HepG2 (cell line): Measurements from ENCODE around the gene DYNC2I2. TPM values are rescaled to one million over a fixed set of nuclear protein-coding genes. Genes with fewer than 3 reads are reported as not detected.

Experiments
- KLF16 ChIP-seq, 2 experiments: sonication (generic) in 1 of 2; formaldehyde crosslinking in 1 of 2; IDR thresholded peaks; 2 replicates each; pipeline versions ENCODE4 v1.6.1 to v1.8.0; 2016 to 2023; ENCODE audit warnings: missing genetic modification reagents in 2 of 2, missing compliant biosample characterization in 1 of 2
- MLLT10 ChIP-seq: sonication (generic); formaldehyde crosslinking; IDR thresholded peaks from 2 replicates; pipeline ENCODE4 v1.4.0; 2020; ENCODE audit warnings: missing genetic modification reagents
- MTA3 ChIP-seq: sonication (generic); formaldehyde crosslinking; IDR thresholded peaks from 2 replicates; pipeline ENCODE4 v1.4.0; 2020; ENCODE audit warnings: missing genetic modification reagents
- NRL ChIP-seq: sonication (generic); formaldehyde crosslinking; IDR thresholded peaks from 2 replicates; pipeline ENCODE4 v1.5.0; 2020; ENCODE audit warnings: missing genetic modification reagents, mild to moderate bottlenecking, moderate library complexity, borderline replicate concordance
- RNF2 ChIP-seq: fragments of 450-650 bp; conservative IDR thresholded peaks from 2 replicates; pipeline ENCODE4 v1.6.1; 2016; ENCODE audit warnings: low read depth
- RXRB ChIP-seq: IDR thresholded peaks from 2 replicates; pipeline ENCODE4 v1.6.1; 2016; ENCODE audit warnings: borderline replicate concordance, missing genetic modification reagents, missing compliant biosample characterization
- SRF ChIP-seq: IDR thresholded peaks from 2 replicates; pipeline ENCODE4 v1.6.1; 2011; ENCODE audit warnings: mild to moderate bottlenecking, low read depth, low read length, moderate library complexity
- ZBTB3 ChIP-seq: sonication (generic); formaldehyde crosslinking; IDR thresholded peaks from 2 replicates; pipeline ENCODE4 v1.4.0; 2020; ENCODE audit warnings: low read depth, mild to moderate bottlenecking, moderate library complexity, missing genetic modification reagents, borderline replicate concordance
- ZIK1 ChIP-seq: sonication (generic); formaldehyde crosslinking; IDR thresholded peaks from 2 replicates; pipeline ENCODE4 v1.5.0; 2020; ENCODE audit warnings: mild to moderate bottlenecking, low read depth, missing genetic modification reagents, borderline replicate concordance
- ZNF225 ChIP-seq: sonication (generic); formaldehyde crosslinking; IDR thresholded peaks from 2 replicates; pipeline ENCODE4 v1.4.0; 2020; ENCODE audit warnings: mild to moderate bottlenecking, missing genetic modification reagents
- ZNF263 ChIP-seq: sonication (generic); formaldehyde crosslinking; IDR thresholded peaks from 2 replicates; pipeline ENCODE4 v1.4.0; 2020; ENCODE audit warnings: missing genetic modification reagents
- ZNF451 ChIP-seq: sonication (generic); formaldehyde crosslinking; IDR thresholded peaks from 2 replicates; pipeline ENCODE4 v1.5.0; 2020; ENCODE audit warnings: mild to moderate bottlenecking, missing genetic modification reagents
- ZNF607 ChIP-seq: sonication (generic); formaldehyde crosslinking; IDR thresholded peaks from 2 replicates; pipeline ENCODE4 v1.5.1; 2020; ENCODE audit warnings: missing genetic modification reagents, mild to moderate bottlenecking, borderline replicate concordance
- ZNF761 ChIP-seq: sonication (generic); formaldehyde crosslinking; conservative IDR thresholded peaks from 2 replicates; pipeline ENCODE4 v1.4.0; 2020; ENCODE audit warnings: mild to moderate bottlenecking, missing genetic modification reagents
- ZSCAN31 ChIP-seq: sonication (generic); formaldehyde crosslinking; IDR thresholded peaks from 2 replicates; pipeline ENCODE4 v1.5.0; 2020; ENCODE audit warnings: low read depth, mild to moderate bottlenecking, missing genetic modification reagents
- polyA plus RNA-seq, 8 experiments: library from polyadenylated mRNA; depleted of rRNA in 3 of 8; stranded (reverse) in 7 of 8; unstranded in 1 of 8; fragments of >200 nt; fragmentation: Illumina TruSeq in 4 of 8; extraction: Trizol in 4 of 8; gene quantifications; 2 replicates each; pipeline versions ENCODE4 v1.2.1 to v1.2.3, GENCODE V29; 2011 to 2016; ENCODE audit warnings: low read depth in 4 of 8, missing spikeins in 1 of 8, mixed read lengths in 1 of 8; ENCODE audit not compliant: insufficient read depth in 1 of 8
- total RNA-seq, 5 experiments: library from RNA; depleted of rRNA; stranded (reverse); fragments of >200 nt; fragmentation: Illumina TruSeq; extraction: Trizol; gene quantifications; 2 replicates each; pipeline ENCODE4 v1.2.3, GENCODE V29; 2016; ENCODE audit warnings: low read depth in 1 of 5
- TF ChIP-seq, protein P1 (sequence below): sonication (generic); formaldehyde crosslinking; IDR thresholded peaks from 2 replicates; pipeline ENCODE4 v1.8.1; 2023; ENCODE audit warnings: mild to moderate bottlenecking, moderate library complexity, missing genetic modification reagents
- TF ChIP-seq, protein P2 (sequence below): IDR thresholded peaks from 2 replicates; pipeline ENCODE4 v1.6.1; 2018; ENCODE audit warnings: missing genetic modification reagents, mild to moderate bottlenecking, missing compliant biosample characterization
- TF ChIP-seq, protein P3 (sequence below): sonication (generic); formaldehyde crosslinking; IDR thresholded peaks from 2 replicates; pipeline ENCODE4 v1.4.0; 2020; ENCODE audit warnings: missing genetic modification reagents
- TF ChIP-seq, protein P4 (sequence below): sonication (generic); formaldehyde crosslinking; IDR thresholded peaks from 2 replicates; pipeline ENCODE4 v1.4.0; 2020; ENCODE audit warnings: missing genetic modification reagents, low read depth, mild to moderate bottlenecking, borderline replicate concordance
- TF ChIP-seq, protein P5 (sequence below): sonication (generic); formaldehyde crosslinking; IDR thresholded peaks from 2 replicates; pipeline ENCODE4 v1.4.0; 2020; ENCODE audit warnings: mild to moderate bottlenecking, missing genetic modification reagents
- TF ChIP-seq, protein P6 (sequence below): sonication (generic); formaldehyde crosslinking; IDR thresholded peaks from 2 replicates; pipeline ENCODE4 v1.9.0; 2021; ENCODE audit warnings: missing genetic modification reagents, borderline replicate concordance

DYNC2I2 gene
- total and polyA plus RNA-seq, 2 of the 13 experiments (the other 11 are each of a cell fraction or from before 2014, with no cell fraction given) = 13.7 to 40.2 TPM

DNA sequence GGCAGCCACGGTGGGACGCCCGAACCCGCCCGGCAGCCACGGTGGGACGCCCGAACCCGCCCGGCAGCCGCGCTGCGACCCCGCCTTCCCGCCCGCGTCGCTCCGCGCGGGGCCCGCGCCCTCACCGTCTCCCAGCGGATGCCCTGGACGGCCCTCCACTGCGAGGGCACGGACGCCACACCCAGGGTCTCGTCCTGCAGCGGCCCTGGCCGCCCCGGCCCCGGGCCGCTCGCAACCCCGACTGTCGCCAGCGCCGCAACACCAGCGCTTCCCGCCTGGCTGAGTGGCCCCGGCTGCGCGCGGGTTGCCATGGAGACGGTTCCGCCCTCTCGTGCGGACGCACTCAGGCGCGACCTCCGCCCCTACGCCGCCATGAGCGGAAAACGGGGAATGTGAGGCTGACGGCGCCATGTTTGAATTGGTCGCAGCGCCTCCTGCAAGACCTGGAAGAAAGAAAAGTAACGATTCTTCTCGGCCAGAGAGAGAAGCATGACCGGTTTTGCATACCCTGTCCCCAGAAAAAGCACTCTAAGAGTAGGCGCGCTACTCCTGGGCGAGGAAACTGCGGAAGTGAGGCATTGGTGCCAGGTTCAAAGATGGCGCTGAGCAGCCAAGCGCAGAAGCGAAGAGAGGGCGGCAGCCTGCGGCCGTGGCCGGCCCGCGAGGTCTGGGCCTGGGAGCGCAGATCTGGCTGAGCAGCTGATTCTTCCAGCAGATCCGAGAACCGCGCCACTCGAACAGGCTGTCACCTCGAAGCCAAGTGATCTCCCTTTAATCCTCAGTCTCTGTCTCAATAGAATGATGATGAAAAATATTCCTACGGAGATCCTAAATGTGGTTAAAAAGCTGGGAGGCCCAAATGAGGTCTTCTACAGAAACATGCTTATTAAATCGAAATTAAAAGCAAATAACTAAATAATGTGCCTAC lies at the start of gene DYNC2I2 (continued):
- TF ChIP-seq, protein P1, sequence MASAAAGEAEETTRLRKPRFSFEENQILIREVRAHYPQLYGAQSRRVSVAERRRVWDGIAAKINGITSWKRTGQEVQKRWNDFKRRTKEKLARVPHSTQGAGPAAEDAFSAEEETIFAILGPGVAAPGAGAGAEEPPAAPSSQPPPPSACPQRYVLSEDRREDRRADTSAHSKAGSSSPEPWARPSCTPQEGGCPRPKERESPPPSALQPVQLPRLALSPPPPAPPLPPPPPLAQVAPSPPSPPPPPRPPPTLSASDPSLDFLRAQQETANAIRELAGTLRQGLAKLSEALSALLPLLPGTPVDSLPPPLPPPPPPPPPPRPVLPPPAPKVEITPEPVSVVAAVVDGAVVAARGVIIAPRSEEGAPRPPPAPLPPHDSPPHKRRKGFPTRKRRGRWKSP = peak; percentile 85
- TF ChIP-seq ZSCAN31 (CRISPR knock-in tag) = peak; percentile 75
- TF ChIP-seq ZNF607 (CRISPR knock-in tag) = peak; percentile 42; the same call in 1 of the 2 replicates
- TF ChIP-seq ZIK1 (CRISPR knock-in tag) = peak; percentile 79; the same call in 1 of the 2 replicates
- peak in 1 of 2 experiments; percentile 86; a peak in 2 of 4 replicates for TF ChIP-seq KLF16 (CRISPR knock-in tag; IDR thresholded peaks at IDR 0.05)
- TF ChIP-seq ZNF451 (CRISPR knock-in tag) = peak; percentile 75
- TF ChIP-seq, protein P2, sequence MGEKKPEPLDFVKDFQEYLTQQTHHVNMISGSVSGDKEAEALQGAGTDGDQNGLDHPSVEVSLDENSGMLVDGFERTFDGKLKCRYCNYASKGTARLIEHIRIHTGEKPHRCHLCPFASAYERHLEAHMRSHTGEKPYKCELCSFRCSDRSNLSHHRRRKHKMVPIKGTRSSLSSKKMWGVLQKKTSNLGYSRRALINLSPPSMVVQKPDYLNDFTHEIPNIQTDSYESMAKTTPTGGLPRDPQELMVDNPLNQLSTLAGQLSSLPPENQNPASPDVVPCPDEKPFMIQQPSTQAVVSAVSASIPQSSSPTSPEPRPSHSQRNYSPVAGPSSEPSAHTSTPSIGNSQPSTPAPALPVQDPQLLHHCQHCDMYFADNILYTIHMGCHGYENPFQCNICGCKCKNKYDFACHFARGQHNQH (CRISPR knock-in tag) = peak; percentile 84
- TF ChIP-seq, protein P3, sequence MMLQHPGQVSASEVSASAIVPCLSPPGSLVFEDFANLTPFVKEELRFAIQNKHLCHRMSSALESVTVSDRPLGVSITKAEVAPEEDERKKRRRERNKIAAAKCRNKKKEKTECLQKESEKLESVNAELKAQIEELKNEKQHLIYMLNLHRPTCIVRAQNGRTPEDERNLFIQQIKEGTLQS (CRISPR knock-in tag) = peak; percentile 20; the same call in 1 of the 2 replicates
- TF ChIP-seq, protein P4, sequence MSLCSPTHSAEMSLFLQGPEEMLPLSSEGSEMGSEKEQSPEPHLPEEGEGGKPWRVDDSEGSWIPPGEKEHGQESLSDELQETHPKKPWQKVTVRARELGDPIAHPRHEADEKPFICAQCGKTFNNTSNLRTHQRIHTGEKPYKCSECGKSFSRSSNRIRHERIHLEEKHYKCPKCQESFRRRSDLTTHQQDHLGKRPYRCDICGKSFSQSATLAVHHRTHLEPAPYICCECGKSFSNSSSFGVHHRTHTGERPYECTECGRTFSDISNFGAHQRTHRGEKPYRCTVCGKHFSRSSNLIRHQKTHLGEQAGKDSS (CRISPR knock-in tag) = no peak
- no peak; the same call in 1 of the 2 replicates for TF ChIP-seq ZNF761 (CRISPR knock-in tag)
- TF ChIP-seq MLLT10 = no peak
- peak; percentile 31; the same call in 1 of the 2 replicates for TF ChIP-seq ZNF263 (CRISPR knock-in tag)
- TF ChIP-seq, protein P5, sequence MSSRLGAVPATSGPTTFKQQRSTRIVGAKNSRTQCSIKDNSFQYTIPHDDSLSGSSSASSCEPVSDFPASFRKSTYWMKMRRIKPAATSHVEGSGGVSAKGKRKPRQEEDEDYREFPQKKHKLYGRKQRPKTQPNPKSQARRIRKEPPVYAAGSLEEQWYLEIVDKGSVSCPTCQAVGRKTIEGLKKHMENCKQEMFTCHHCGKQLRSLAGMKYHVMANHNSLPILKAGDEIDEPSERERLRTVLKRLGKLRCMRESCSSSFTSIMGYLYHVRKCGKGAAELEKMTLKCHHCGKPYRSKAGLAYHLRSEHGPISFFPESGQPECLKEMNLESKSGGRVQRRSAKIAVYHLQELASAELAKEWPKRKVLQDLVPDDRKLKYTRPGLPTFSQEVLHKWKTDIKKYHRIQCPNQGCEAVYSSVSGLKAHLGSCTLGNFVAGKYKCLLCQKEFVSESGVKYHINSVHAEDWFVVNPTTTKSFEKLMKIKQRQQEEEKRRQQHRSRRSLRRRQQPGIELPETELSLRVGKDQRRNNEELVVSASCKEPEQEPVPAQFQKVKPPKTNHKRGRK (CRISPR knock-in tag) = no peak
- peak; percentile 67; the same call in 1 of the 2 replicates for TF ChIP-seq RNF2
- no peak for TF ChIP-seq MTA3
- TF ChIP-seq, protein P6, sequence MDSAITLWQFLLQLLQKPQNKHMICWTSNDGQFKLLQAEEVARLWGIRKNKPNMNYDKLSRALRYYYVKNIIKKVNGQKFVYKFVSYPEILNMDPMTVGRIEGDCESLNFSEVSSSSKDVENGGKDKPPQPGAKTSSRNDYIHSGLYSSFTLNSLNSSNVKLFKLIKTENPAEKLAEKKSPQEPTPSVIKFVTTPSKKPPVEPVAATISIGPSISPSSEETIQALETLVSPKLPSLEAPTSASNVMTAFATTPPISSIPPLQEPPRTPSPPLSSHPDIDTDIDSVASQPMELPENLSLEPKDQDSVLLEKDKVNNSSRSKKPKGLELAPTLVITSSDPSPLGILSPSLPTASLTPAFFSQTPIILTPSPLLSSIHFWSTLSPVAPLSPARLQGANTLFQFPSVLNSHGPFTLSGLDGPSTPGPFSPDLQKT (CRISPR knock-in tag) = peak; percentile 20; the same call in 1 of the 2 replicates
- no peak for TF ChIP-seq ZNF225 (CRISPR knock-in tag)
- 0 out of 2 replicates have a peak, but pooled peaks have one; percentile 79 for TF ChIP-seq ZBTB3 (CRISPR knock-in tag)
- peak; percentile 89; the same call in 1 of the 2 replicates for TF ChIP-seq NRL (CRISPR knock-in tag)
- peak; percentile 47; the same call in 1 of the 2 replicates for TF ChIP-seq RXRB (CRISPR knock-in tag)
- TF ChIP-seq SRF = no peak
